ENCODE results near the gene PDZRN4.

DNA sequence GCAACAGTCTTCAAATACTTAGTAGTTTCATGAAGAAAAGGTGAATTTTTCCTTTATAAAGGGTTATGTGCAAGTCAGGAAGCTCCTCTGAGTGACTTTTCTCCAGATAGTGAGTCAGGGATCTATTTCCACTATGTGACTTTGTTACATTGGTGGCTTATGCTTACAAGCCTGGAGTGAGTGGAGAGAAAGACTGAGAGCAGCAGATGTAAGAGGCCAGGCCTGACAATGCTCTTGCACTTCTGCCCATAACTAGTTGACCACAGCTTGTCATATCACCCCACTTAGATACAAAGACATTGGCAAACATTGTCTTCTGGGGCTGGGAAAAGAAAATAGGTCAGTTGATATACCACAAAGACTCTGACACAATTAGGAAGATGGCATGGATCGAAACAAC, 236.5 kb downstream of the PDZRN4 start:
- TF ChIP-seq, protein P1, sequence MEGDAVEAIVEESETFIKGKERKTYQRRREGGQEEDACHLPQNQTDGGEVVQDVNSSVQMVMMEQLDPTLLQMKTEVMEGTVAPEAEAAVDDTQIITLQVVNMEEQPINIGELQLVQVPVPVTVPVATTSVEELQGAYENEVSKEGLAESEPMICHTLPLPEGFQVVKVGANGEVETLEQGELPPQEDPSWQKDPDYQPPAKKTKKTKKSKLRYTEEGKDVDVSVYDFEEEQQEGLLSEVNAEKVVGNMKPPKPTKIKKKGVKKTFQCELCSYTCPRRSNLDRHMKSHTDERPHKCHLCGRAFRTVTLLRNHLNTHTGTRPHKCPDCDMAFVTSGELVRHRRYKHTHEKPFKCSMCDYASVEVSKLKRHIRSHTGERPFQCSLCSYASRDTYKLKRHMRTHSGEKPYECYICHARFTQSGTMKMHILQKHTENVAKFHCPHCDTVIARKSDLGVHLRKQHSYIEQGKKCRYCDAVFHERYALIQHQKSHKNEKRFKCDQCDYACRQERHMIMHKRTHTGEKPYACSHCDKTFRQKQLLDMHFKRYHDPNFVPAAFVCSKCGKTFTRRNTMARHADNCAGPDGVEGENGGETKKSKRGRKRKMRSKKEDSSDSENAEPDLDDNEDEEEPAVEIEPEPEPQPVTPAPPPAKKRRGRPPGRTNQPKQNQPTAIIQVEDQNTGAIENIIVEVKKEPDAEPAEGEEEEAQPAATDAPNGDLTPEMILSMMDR (IDR thresholded peaks at IDR 0.05), result no peak
- TF ChIP-seq POLR2A (IDR thresholded peaks at IDR 0.05), result no peak

Measured in thyroid gland (tissue), 4 donors.